GM12891 (cell line): ENCODE data around the gene SLC29A1.

Source experiments
- POLR2A ChIP-seq: IDR thresholded peaks from 2 replicates; pipeline ENCODE4 v1.6.1; 2011; ENCODE audit warnings: low read depth, low read length, control low read depth
- POLR2AphosphoS5 ChIP-seq: IDR thresholded peaks from 2 replicates; pipeline ENCODE4 v1.6.1; 2011; ENCODE audit warnings: low read depth, low read length, control low read depth
- POU2F2 ChIP-seq: IDR thresholded peaks from 2 replicates; pipeline ENCODE4 v1.6.1; 2011; ENCODE audit warnings: low read depth, mild to moderate bottlenecking, control low read depth, low read length, moderate library complexity
- SPI1 ChIP-seq: IDR thresholded peaks from 2 replicates; pipeline ENCODE4 v1.6.1; 2011; ENCODE audit warnings: low read depth, low read length, control low read depth
- TAF1 ChIP-seq: IDR thresholded peaks from 2 replicates; pipeline ENCODE4 v1.6.1; 2011; ENCODE audit warnings: low read depth, low read length, control low read depth

DNA sequence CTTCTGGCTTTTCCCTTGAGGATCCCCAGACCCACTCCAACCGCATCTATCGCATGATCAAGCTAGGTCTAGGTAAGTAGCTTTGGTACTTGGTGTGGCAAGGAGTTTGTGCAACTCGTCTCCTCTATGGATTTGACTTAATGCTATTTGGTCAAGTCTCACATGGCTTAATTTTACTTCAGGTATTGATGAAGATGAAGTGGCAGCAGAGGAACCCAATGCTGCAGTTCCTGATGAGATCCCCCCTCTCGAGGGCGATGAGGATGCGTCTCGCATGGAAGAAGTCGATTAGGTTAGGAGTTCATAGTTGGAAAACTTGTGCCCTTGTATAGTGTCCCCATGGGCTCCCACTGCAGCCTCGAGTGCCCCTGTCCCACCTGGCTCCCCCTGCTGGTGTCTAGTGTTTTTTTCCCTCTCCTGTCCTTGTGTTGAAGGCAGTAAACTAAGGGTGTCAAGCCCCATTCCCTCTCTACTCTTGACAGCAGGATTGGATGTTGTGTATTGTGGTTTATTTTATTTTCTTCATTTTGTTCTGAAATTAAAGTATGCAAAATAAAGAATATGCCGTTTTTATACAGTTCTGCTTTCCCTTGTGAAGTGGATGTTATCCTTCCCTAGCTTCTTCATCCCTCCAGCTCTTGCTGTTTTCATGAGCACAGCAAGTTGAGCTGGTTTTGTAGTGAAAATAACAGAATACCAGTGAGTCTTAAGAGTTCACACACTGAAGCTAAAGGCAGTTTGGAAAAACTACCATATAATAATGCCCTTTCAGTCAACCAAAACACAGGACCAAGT, 30.1 kb downstream of the SLC29A1 start:
- TF ChIP-seq SPI1 (no peak), POLR2A (peak; percentile 22; the same call in 1 of the 2 replicates), TAF1 (no peak), POLR2AphosphoS5 (peak; percentile 20; the same call in 1 of the 2 replicates), POU2F2 (peak; percentile 55; the same call in 1 of the 2 replicates)
